Fibroblast of lung (primary cell): ENCODE data around the gene DPP4.

Experiments
- EZH2 ChIP-seq: IDR thresholded peaks from 2 replicates; pipeline ENCODE4 v1.5.1; 2012; ENCODE audit warnings: low read length, control low read depth, mild to moderate bottlenecking; ENCODE audit errors: missing control alignments
- TF ChIP-seq, protein P1 (sequence below), 2 donors: IDR thresholded peaks in 1 of 2; conservative IDR thresholded peaks in 1 of 2; 1 replicate in 1 of 2; 2 replicates in 1 of 2; pipeline ENCODE4 v1.5.1; 2011 to 2012; ENCODE audit warnings: low read length in 2 of 2, control low read depth in 1 of 2, inconsistent platforms in 1 of 2, low read depth in 1 of 2, mild to moderate bottlenecking in 1 of 2

DNA sequence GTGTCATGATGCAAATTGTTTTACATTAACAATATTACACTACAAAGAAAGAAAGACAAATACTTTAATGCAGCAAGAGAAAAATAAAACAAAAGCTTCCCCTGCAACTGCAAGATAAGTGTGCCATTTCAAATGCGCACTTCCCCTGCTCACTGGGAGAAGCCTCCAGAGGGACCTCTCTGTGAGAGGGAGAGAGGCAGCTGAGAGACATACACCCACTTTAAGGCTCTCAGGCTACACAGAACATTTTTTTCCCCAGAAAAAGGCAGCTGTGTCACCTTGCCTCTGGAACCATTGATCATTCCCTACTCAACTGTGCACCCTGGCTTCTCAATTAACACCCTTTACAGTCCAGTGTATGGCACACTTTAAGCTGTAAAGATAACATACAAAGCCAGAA, 75.2 kb downstream of the DPP4 start:
- TF ChIP-seq EZH2: no peak
- TF ChIP-seq, protein P1, sequence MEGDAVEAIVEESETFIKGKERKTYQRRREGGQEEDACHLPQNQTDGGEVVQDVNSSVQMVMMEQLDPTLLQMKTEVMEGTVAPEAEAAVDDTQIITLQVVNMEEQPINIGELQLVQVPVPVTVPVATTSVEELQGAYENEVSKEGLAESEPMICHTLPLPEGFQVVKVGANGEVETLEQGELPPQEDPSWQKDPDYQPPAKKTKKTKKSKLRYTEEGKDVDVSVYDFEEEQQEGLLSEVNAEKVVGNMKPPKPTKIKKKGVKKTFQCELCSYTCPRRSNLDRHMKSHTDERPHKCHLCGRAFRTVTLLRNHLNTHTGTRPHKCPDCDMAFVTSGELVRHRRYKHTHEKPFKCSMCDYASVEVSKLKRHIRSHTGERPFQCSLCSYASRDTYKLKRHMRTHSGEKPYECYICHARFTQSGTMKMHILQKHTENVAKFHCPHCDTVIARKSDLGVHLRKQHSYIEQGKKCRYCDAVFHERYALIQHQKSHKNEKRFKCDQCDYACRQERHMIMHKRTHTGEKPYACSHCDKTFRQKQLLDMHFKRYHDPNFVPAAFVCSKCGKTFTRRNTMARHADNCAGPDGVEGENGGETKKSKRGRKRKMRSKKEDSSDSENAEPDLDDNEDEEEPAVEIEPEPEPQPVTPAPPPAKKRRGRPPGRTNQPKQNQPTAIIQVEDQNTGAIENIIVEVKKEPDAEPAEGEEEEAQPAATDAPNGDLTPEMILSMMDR (conservative IDR thresholded peaks at IDR 0.05 in 1 of 2, IDR thresholded peaks at IDR 0.05 in 1 of 2; ENCODE audit: low read depth in 1 of 2, low read length in 2 of 2): no peak
